HG03196 (cell line): Measurements from ENCODE around the gene EFCAB6.

ENCODE experiments used
- ATAC-seq: cut with Tn5 transposase; IDR thresholded peaks from one replicate; pipeline ENCODE4 v1.9.1; 2021; ENCODE audit not compliant: unreplicated experiment

Gene EFCAB6

DNA sequence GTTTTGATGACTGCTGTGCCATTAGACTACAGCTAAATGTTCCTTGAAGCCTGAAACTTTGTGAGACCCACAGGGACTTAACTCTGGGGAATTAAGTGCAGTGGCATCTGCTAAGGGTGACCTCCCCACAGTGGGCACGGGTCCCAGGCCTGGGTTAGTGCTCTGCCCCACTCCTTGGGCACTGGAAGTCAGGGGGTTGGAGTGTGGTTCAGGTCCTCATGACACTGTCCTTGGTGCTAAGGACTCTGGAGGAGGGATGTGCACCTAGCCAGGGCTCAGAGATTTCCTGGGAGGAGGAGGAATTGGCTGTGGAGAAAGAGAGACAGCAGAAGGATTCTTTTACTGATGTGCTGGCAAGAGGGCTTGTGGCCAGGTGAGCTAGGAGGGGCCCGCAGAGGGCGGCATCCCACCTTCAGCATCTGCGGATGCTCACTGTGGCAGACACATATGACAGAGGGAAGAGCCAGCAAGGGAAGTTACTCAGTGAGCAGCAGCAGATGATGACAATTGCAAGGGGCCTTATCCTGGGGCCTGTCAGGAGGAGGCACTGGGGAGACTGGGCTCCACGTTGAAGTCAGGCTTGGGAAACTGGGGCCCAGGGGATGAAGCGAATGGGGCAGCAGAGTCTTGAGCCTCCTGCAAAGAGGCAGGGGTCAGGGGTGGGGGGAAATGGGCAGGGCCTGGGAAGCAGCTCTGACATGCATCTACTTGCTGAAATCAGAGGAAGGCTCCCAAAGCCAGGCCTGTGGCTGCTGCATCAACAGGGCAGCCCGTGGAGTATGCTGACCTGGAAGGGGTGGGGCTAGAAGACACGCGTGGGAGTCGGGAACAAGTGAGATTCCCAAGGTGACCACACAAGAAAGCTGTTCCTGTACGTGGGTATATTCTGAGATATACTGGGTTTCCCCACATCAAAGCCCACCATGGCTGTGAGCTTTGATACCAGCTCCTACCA, 256.3 kb downstream of the EFCAB6 start:
- no peak for ATAC-seq

DNA sequence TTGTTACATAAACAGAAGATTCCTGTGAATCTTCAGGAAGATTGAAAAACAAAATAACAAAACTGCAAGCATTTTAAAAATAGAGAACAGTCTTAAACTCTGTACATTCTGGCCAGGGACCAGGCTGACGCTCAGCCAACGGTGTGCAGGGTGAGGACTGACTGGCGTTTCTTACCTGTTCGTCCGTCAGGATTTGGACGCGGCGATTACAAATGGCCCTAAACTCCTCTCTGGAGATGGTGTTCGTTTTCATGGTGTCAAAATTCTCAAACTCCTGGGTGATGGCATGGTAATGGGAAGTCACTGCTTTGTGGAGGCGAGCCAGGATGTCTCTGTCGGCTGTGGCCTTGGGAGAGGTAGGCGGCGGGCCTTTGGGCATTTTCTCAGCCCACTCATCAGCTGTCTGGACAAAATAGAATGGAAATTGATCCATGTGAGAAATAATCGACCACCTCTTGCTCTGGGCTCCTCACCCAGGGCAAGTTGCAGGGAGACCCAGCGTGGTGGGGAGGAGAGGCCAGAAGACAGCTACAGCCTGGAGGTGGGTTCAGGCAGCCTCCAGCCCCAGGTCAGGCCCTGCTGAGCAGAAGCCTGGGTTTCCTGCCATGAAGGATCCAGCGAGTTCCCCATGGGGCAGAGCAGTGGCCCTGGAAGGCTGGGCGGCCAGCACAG, 257.3 kb downstream of the EFCAB6 start:
- no peak for ATAC-seq

DNA sequence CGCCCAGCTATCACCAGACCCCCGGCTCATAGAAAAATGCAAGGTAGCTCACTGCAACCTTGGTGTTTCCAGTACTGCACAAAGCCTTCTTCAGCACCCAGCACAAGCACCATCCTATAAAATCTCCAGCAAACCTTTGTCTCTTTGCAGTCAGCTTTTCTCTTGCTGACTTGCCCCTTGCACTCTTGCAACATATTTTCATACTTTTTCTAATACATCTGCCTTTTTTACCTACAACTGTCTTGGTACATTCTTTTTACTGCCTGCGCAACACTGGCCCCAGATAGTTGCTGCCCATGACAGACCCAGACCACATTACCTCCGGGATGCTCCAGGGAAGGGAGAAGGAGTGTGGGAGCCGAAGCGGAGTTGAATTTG, 257.9 kb downstream of the EFCAB6 start:
- no peak for ATAC-seq

DNA sequence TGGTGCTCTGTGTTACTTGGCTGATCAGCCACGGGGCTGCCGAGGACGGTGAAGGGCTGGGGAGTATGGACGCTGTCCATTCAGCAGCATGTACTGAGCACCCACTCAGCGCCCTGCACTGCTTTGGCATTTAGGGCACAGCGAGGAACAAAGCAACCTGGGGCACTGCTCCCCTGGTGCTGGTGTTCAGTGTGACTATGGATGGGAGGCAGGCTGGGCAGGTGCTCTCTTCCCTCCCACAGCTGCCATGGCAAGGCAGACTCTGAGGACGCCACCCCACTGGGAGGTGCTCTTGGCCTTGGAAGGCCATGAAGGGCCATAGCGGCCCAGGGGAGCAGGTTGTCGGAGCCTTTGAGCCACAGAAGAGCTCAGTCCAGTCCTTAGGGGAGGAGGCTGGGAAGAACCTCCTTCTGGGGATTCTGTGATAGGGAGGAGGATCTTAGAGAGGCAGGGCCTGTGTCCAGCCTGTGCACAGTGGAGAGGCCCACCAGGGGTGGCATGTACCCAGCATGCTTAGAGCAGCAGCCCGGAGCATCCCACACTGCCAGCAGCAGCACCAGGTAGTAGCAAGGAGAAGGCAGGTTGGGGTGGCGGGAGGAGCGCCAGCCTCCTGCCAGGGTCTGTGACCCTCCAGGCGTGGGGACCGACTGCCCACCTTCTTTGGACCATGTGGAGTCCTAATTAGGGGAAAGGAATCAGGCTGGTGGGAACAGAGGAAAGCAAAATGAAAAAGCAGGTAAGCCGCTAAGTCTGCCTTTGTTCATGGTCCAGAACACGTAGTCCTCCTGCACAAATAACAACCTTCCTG, 258.4 kb downstream of the EFCAB6 start:
- ATAC-seq: no peak

DNA sequence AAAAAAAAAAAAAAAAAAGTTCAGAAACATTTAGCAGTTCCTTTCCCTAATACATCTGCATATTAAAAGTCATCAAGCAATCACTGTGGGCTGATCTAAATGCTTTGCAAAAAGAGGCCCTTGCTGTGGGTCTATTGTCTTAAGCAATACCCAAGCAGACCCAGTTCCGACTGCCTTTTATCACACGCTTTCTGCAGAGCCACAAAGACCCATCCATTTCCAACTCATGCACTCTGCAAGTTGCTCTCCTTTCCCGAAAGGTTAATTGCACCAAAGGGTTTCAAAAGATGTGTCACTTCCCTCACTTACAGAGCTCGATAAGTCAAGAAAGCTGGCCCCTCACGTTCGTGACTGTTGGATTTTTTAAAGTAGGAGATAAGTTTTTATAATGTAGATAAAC, 261.4 kb downstream of the EFCAB6 start:
- no peak for ATAC-seq

DNA sequence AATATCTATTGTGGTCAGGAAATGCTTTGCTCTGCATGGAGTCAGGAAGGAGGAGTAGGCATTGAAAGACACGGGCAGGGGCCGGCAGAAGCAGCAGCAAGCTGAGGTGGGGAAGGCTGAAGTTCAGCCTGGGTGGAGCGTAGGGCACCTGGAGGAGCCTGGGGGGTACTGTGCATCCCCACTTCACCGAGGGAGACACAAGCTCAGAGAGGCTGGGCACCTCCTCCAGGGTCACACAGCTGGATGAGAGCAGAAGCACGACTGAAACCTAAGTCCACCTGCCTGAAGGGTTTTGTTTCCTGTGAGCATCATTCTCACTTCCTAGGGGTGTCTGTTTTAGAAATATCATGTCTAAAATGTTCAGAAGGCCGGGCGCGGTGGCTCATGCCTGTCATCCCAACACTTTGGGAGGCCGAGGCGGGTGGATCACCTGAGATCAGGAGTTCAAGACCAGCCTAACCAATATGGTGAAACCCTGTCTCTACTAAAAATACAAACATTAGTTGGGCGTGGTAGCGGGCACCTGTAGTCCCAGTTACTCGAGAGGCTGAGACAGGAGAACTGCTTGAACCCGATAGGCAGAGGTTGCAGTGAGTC, 262.0 kb downstream of the EFCAB6 start:
- ATAC-seq: no peak

DNA sequence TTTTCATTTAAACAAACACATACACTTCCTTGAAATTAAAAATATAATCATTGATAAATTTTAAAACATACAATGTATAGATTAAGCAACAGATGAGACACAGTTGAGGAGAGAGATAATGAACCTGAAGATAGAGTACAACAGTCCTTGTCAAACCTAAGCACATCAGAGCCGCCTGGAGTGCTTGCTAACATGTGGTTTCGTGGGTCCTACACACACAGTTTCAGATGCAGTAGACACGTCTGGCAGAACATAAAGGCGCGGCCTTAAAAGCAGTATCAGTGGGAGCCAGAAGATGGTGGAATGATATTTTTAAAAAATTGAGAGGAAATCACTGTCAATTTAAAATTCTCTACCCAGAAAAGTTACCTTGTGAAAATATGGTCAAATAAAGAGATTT, 265.9 kb downstream of the EFCAB6 start:
- no peak for ATAC-seq

DNA sequence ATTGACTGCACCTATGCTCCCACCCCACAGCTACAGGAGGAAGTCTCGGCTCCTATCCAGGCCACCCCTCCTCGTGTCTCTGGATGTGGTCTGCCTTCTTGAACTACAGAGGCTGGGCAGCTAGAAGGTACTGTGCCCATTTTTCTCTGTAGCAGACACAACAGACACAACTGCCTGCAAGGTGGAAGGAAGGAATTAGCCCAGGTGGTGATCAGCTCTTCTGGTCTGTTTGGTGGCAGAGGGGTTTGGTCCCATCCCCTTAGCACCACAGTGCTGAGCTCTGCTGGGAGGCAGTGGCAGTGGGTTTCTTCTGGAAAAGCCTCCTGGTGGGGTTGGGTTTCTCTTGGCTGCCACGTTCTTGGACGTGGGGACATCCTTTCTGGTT, 267.8 kb downstream of the EFCAB6 start:
- no peak for ATAC-seq

DNA sequence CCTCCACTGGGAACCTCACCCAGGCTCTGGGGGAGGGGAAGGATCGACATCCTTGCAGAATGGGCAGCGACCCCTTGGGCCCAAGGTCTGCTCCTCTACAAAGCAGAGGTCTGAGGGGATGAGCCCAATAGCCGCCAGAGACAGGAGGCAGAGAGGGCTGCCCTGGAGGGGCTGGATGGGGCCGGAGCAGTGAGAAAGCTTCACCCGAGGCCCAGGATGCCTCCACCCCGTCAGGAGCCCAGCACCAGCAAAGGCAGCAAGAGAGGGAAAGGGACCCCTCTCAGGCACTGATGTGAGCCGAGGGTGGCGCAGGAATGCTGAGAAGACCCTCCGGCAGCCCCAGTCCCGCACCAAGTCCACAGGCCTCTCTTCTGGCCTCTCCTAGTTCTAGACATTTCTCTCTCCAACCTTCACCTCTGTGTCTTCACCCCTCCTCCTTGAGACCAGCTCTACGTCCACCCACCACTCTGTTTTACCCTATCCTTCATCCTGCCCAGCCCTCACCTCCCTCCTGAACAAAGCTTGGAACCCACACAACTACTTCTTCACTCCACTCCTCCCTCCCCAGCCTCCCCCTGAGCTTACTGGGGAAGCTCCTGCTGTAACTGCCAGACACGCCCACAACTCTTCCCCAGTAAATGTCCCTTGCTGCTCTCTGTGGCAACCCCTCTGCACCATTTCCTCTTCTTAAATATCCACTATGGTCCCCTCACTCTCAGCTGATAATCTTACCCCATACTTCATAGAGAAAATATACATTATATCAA, 268.4 kb downstream of the EFCAB6 start:
- no peak for ATAC-seq

DNA sequence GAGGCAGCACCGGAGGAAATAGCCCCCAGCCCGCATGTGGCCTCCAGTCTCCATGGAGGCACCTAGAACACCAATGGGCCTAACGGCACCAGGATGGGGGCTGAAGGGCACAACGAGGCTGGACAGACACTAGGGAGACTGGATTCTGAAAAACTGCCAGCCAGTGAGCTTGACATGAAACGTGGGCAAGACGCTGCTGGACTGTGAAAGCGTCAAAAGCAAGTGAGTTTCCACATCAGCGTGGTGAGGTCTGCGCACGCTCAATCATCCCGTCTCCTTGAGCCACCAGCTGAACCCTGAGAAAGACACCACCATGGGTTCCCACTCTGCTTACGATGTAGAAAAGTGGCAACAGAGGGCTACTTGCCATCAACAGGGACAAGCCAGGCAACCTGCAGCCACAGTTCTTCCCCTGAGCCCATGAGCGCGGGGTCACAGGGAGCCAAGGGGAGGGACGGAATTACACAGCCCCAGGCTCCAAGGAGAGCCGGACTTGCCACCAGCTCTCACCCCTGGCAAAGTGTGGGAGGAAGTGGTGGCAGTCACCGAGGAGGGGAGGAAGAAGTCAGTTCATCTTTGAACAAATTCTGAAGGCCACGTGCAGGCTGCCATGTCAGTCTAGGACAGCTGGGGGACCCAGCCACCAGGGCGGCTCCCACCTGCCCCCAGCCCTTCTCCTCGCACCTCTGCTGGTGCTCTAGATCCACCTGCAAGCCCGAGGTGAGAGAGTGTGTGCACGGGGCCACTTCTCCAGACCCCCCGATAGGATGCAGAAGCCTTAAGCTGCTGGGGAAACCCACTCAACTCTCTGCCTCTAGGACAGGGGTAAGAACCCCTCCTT, 269.2 kb downstream of the EFCAB6 start:
- no peak for ATAC-seq

DNA sequence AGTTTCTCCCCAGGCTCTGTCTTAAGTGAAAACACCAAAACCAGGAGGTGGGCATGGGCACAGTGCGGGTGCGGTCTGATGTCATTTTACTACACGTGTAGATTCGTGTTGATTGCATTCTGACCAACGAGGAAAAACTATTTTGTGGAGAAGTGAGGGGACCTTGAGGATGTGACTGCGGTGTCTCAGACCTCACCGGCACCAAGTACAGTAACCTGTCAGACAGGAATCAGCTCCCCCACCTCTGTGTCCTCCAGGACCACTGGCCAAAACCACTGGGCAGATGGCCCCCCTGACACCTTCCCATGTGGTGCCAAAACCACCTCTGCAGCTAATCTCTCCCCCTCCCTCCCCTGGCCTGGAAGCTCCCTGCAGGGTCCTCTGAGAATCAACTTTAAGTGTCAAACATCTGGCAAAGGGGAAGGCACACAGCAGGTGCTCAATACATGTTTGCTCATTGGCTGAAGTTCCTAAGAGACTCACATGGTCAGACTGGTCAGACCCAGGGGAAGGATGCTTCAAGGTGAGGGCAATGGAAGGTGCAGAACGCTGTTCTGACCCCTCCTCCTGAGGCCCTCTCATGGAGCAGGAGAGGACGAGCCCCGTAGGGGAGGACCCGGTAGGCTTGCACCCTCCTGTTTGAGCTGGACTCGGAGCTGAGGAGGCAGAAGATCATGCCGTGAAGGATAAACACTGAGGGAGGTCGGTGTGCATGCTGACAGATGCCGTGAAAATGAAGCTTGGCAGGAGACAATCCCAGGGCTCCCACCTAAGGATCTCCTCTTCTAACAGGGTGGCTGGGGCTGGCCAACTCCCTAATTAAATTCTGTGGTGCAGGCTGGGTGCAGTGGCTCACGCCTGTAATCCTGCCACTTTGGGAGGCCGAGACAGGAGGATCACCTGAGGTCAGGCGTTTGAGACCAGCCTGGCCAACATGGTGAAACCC, 270.4 kb downstream of the EFCAB6 start:
- no peak for ATAC-seq

DNA sequence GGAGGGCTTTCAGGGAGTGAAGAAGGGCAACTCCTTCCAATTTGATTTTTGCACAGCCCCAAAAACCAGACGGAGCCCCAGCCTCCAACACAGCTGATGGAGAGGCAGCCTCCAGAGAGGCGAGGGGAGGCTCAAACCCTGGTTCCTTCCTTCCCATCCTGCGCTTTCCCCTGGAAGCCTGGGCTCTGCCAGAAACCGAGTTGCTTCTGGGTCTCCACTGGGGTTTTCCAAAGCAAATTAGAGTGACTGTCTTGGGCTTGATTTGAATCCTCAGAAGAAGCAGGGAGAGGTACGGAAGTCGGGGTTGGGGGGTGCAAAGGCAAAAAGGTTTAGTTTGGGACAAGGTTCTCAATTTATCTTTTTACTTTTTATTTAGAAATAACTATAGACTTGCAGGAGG, 271.1 kb downstream of the EFCAB6 start:
- ATAC-seq: no peak

DNA sequence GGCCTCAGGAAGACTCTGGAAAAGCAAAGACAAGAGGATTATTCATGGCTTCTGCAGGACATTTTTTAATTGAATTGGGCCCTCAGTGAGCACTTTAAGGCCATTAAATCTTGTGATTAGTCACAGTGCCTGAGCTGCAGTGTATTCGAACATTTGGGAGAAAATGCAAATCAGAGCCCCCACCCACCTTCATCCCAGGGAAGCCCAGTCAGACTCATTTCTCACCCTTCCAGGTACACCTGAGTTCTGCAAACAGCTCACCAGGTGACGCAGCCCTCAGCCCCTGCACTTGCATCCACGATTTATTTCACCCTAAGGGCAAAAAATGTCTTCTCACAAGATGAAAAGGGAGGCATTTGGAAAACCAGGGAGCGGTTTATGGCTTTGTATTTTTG, 271.6 kb downstream of the EFCAB6 start:
- ATAC-seq: no peak

DNA sequence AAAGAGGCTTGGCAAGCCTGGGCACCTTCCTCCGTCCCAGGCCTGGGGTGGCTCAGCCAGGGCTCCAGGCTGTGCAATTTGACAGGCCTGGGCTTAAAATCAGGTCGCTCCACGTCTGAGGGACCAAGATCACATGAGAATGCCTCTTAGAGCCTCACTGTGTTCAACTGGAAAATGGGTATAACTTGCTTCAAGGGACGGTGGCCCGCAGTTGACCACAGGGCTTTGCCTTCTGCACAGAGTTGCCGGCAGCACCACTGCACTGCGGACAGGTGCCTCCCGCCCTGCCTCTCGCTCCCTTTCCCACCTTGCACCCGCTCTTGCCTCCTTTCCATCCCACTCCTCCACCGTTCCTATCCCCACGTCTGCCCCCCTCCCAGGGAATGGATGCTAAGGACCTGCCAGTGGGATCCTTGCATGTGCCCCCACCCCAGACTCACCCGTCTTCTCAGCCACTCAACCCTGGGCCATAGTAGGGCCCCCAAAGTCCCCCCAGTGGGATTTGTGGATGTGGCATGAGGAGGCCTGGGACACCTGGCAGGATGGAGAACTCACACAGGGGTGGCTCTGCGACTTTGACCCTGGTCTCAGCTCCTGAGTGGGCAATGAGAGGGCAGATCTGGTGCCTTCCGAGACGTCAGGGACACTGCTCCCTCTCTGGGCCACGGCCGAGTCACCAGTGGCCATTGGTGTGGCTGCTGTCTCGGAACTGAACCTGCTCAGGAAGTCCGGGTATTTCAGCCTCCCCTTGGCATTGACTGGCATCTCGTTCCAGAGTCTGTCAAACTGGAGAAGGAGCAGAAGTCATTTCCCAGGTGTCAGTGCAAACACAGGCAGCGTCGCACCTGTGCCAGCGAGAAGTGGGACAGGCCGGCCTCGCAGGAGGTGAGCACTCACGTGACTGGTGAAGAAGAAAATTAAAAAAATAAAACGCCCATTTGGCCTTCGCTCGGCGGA, 272.3 kb downstream of the EFCAB6 start:
- ATAC-seq: no peak

DNA sequence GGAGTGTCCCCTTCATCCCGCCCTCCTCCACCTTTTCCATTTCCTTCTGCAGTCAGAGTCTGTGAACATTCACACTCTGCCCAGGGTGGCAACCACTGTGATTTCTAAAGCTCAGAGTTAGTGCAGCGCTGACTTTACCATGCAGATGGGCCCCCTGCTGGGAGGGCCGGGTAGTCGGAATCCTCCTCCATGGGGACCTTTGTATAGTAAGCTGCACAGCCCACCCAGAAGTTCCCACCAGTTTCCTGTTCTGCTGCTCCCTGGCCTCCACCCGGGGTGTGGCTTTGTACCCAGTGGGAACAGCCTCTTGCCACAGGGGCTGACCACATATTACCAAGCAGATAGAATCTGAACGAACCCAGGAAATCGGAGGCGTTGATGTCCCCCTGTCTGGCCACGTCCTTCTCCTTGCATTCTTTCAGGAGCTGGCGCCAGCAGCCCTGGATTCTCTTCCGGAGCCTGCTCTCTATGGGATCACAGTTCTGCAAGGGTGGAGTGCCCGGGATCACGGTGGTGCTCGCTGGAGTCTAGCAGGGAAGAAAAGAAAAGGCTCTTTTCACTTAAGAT, 275.0 kb downstream of the EFCAB6 start:
- ATAC-seq: no peak

DNA sequence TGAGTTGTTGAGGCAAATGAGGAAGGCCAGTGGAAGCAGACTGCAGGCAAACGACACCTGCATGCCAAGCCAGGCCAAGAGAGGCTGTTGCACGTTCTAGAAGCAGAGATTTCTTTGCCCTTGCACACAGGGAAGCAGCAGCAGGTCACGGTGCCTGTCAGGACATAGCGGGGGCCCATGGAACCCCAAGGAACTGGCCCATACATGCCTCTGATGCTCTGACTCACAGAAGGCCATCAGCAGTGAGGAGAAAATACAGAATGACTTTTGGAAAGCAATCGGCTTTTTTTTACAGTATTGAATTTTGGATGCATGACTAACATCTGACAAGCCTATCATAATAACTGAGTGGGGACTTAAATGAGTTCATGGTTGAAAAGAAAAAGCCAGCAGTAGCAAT, 276.4 kb downstream of the EFCAB6 start:
- no peak for ATAC-seq

DNA sequence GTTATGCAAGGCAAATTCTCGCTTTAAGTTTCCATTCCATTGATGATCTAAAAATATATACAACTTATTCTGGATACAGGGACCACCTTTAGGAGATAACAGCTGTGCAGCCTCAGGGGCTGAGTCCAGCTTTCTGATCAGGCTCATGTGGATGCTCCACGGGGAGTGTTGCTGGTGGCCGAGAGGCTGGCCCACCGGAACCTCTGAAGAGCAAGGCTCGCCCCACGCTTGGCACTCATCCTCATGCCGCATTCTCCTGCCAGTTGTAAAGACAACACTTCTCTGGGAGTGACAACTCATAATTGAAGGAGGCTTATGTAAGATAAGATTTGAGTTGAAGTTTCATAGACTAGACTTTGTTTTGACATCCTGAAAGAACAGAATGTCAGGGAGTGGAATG, 276.8 kb downstream of the EFCAB6 start:
- no peak for ATAC-seq
